ENCODE measurements around the gene CYTH1. TPM values are rescaled to one million over a fixed set of nuclear protein-coding genes. Genes with fewer than 3 reads are reported as not detected.

CYTH1 gene
- total RNA-seq, 1 experiment from 2014 or later = 46.7 TPM

Other genes with a start within 250 kb of the CYTH1 start
- 0.18 TPM for gene DNAH17, start 204.9 kb downstream of the CYTH1 start, total RNA-seq (2021; ENCODE audit: unreplicated experiment)
- gene USP36, start 58.5 kb upstream of the CYTH1 start, total RNA-seq (2021; ENCODE audit: unreplicated experiment) = 113 TPM
- gene CEP295NL, start 120.9 kb upstream of the CYTH1 start, total RNA-seq (2021; ENCODE audit: unreplicated experiment) = 0.87 TPM
- 62.4 TPM for gene TIMP2, start 143.1 kb upstream of the CYTH1 start, total RNA-seq (2021; ENCODE audit: unreplicated experiment)
- 361 TPM for gene LGALS3BP, start 197.7 kb upstream of the CYTH1 start, total RNA-seq (2021; ENCODE audit: unreplicated experiment)
- 160 TPM for gene CANT1, start 227.5 kb upstream of the CYTH1 start, total RNA-seq (2021; ENCODE audit: unreplicated experiment)
- 1.5 TPM for gene C1QTNF1, start 241.9 kb upstream of the CYTH1 start, total RNA-seq (2021; ENCODE audit: unreplicated experiment)